Measurements from ENCODE around the gene CLOCK. TPM values are rescaled to one million over a fixed set of nuclear protein-coding genes. Genes with fewer than 3 reads are reported as not detected.

The CLOCK gene
- total and polyA plus RNA-seq, 2 of the 13 experiments (the other 11 are each of a cell fraction or from before 2014, with no cell fraction given) = 8.8 to 13.5 TPM

DNA sequence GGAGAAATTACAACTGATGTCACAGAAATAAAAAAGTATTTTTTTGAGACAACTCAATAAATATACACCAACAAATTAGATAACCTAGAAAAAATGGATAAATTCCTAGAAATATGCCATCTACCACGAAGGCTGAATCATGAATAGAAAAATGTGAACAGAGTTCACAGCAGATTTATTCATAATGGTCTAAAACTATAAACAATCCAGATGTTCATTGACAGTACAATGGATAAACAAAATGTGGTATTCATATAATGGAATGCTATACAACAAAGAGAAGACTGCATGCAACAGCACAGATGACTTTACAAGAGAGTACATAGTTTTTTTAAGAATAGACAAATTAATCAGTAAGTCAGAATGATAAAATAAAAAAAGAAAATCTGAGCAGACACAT is 55.2 kb downstream of the CLOCK start:
- no peak overlapping the region for H3K27ac ChIP-seq (ENCODE audit: extremely low read length, insufficient read depth, low read length)
- no peaks in the 10 kb centered on the region for H3K27me3 ChIP-seq (ENCODE audit: control insufficient read depth in 1 of 2, insufficient read depth in 2 of 2, low read length in 2 of 2)
- H3K9me3 ChIP-seq (ENCODE audit: low read length) = no peaks in the 10 kb centered on the region
- no peak overlapping the region for H3K9ac ChIP-seq (ENCODE audit: insufficient read depth, low read depth, low read length)
- peaks cover 2 to 7% of the 10 kb centered on the region in 2 experiments; a peak in 3 of 5 replicates for H3K36me3 ChIP-seq (replicated peaks in 1 of 2; ENCODE audit: control insufficient read depth in 1 of 2, insufficient read depth in 2 of 2, low read length in 2 of 2)
- ATAC-seq (no peak), FAIRE-seq (no peak), DNase-seq (ENCODE audit: low spot score) (no peak)
- H3K4me1 ChIP-seq (ENCODE audit: insufficient read depth, low read length) = no peaks in the 10 kb centered on the region
- ChIA-PET CTCF (ENCODE audit: low intra/inter-chr PET ratio, low total read pairs) (no interaction called here), POLR2A (no interaction called here)
- intact Hi-C loops (cut with micrococcal nuclease; ENCODE audit: unreplicated experiment) (no loop called here), in situ Hi-C loops (cut with HindIII; ENCODE audit: extremely low pct_ligation_motif_present, low pct_unique_long_range_greater_than_20kb) (no loop called here)
- BruUV-seq (replicated peaks) = no TSS peak
- no peak overlapping the region for H2AFZ ChIP-seq (ENCODE audit: low read length)
- no peak overlapping the region for H3K4me3 ChIP-seq (replicated peaks in 1 of 3; ENCODE audit: insufficient read depth in 1 of 3, low read depth in 2 of 3, low read length in 3 of 3)
- 96% methylated on average over 1 of the region's 1 CpG for WGBS (ENCODE audit: low lambda C conversion rate)
- peaks cover 3% of the 10 kb centered on the region for H3K79me2 ChIP-seq (ENCODE audit: insufficient read depth, low read length)
- no peaks in the 10 kb centered on the region for H4K20me1 ChIP-seq (ENCODE audit: insufficient read depth, low read length)
- no peak overlapping the region for H3K4me2 ChIP-seq (ENCODE audit: low read depth, low read length)
- TF ChIP-seq GFI1 (CRISPR knock-in tag; IDR thresholded peaks at IDR 0.05; ENCODE audit: borderline replicate concordance) (no peak), RAD51 (IDR thresholded peaks at IDR 0.05; ENCODE audit: borderline replicate concordance) (no peak), NR3C1 (CRISPR knock-in tag; IDR thresholded peaks at IDR 0.05) (no peak), ZFP90 (CRISPR knock-in tag; IDR thresholded peaks at IDR 0.05; ENCODE audit: borderline replicate concordance) (no peak), NR1H2 (CRISPR knock-in tag; IDR thresholded peaks at IDR 0.05; ENCODE audit: borderline replicate concordance, low read depth) (no peak), SIX4 (CRISPR knock-in tag; IDR thresholded peaks at IDR 0.05) (no peak), PHF8 (CRISPR knock-in tag; IDR thresholded peaks at IDR 0.05) (no peak), ZBTB38 (CRISPR knock-in tag; IDR thresholded peaks at IDR 0.05) (no peak)
- TF ChIP-seq, protein P1, sequence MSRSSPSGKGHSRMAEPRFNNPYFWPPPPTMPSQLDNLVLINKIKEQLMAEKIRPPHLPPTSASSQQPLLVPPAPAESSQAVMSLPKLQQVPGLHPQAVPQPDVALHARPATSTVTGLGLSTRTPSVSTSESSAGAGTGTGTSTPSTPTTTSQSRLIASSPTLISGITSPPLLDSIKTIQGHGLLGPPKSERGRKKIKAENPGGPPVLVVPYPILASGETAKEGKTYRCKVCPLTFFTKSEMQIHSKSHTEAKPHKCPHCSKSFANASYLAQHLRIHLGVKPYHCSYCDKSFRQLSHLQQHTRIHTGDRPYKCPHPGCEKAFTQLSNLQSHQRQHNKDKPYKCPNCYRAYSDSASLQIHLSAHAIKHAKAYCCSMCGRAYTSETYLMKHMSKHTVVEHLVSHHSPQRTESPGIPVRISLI (CRISPR knock-in tag; IDR thresholded peaks at IDR 0.05; ENCODE audit: borderline replicate concordance) = no peak
- TF ChIP-seq, protein P2, sequence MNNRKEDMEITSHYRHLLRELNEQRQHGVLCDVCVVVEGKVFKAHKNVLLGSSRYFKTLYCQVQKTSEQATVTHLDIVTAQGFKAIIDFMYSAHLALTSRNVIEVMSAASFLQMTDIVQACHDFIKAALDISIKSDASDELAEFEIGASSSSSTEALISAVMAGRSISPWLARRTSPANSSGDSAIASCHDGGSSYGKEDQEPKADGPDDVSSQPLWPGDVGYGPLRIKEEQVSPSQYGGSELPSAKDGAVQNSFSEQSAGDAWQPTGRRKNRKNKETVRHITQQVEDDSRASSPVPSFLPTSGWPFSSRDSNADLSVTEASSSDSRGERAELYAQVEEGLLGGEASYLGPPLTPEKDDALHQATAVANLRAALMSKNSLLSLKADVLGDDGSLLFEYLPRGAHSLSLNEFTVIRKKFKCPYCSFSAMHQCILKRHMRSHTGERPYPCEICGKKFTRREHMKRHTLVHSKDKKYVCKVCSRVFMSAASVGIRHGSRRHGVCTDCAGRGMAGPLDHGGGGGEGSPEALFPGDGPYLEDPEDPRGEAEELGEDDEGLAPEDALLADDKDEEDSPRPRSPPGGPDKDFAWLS (CRISPR knock-in tag; IDR thresholded peaks at IDR 0.05; ENCODE audit: borderline replicate concordance) = no peak
- TF ChIP-seq, protein P3, sequence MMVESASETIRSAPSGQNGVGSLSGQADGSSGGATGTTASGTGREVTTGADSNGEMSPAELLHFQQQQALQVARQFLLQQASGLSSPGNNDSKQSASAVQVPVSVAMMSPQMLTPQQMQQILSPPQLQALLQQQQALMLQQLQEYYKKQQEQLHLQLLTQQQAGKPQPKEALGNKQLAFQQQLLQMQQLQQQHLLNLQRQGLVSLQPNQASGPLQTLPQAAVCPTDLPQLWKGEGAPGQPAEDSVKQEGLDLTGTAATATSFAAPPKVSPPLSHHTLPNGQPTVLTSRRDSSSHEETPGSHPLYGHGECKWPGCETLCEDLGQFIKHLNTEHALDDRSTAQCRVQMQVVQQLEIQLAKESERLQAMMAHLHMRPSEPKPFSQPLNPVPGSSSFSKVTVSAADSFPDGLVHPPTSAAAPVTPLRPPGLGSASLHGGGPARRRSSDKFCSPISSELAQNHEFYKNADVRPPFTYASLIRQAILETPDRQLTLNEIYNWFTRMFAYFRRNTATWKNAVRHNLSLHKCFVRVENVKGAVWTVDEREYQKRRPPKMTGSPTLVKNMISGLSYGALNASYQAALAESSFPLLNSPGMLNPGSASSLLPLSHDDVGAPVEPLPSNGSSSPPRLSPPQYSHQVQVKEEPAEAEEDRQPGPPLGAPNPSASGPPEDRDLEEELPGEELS (CRISPR knock-in tag; IDR thresholded peaks at IDR 0.05) = no peak
- TF ChIP-seq, protein P4, sequence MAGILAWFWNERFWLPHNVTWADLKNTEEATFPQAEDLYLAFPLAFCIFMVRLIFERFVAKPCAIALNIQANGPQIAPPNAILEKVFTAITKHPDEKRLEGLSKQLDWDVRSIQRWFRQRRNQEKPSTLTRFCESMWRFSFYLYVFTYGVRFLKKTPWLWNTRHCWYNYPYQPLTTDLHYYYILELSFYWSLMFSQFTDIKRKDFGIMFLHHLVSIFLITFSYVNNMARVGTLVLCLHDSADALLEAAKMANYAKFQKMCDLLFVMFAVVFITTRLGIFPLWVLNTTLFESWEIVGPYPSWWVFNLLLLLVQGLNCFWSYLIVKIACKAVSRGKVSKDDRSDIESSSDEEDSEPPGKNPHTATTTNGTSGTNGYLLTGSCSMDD (CRISPR knock-in tag; IDR thresholded peaks at IDR 0.05) = no peak
